Ascending aorta (tissue), 2 donors: ENCODE results near the gene GIT2. TPM values are rescaled to one million over a fixed set of nuclear protein-coding genes. Genes with fewer than 3 reads are reported as not detected.
A peak's percentile ranks its signal among the peaks of the same experiment; 100 is the strongest.

Experiments
- DNase-seq, 2 donors: peaks; one replicate each; pipeline ENCODE4 v3.0.0-alpha.2; 2019; ENCODE audit warnings: low spot score in 2 of 2
- H3K27ac ChIP-seq, 2 donors: fragments of 200-600 bp; sonication (generic); one replicate each; pipeline ENCODE4 v1.5.1; 2016 to 2017; ENCODE audit warnings: mild to moderate bottlenecking in 1 of 2
- H3K27me3 ChIP-seq: fragments of 200-600 bp; sonication (generic); one replicate; pipeline ENCODE4 v1.5.1; 2017
- H3K36me3 ChIP-seq, 2 donors: fragments of 200-600 bp; sonication (generic); one replicate each; pipeline ENCODE4 v1.5.1; 2016
- H3K4me1 ChIP-seq, 2 donors: fragments of 200-600 bp; sonication (generic); one replicate each; pipeline ENCODE4 v1.5.1; 2016 to 2017; ENCODE audit warnings: mild to moderate bottlenecking in 1 of 2
- H3K4me3 ChIP-seq, 2 donors: fragments of 200-600 bp; sonication (generic); one replicate each; pipeline ENCODE4 v1.5.1; 2016 to 2017; ENCODE audit warnings: mild to moderate bottlenecking in 1 of 2
- H3K9me3 ChIP-seq, 2 donors: fragments of 200-600 bp; sonication (generic); one replicate each; pipeline ENCODE4 v1.5.1; 2016
- CTCF ChIP-seq, 3 experiments: fragments of 200-600 bp in 2 of 3; fragments of 450-650 bp in 1 of 3; sonication (generic) in 2 of 3; IDR thresholded peaks; one replicate each; pipeline ENCODE4 v1.5.1; 2016 to 2019; ENCODE audit warnings: antibody characterized with exemption in 3 of 3, mild to moderate bottlenecking in 1 of 3, moderate library complexity in 1 of 3
- intact Hi-C: fragments of 100-400 bp; cut with DNase I; formaldehyde crosslinking; loops from one replicate; pipeline ENCODE4 v1.15.1; 2023
- total RNA-seq: library from RNA; depleted of rRNA; stranded (reverse); fragments of >200 nt; gene quantifications from one replicate; pipeline ENCODE4 v1.1.0, GENCODE V29; 2016

Gene GIT2
- total RNA-seq, 1 donor from 2014 or later = 44.9 TPM

GRCh38 chr12:109963743-109964429 lies 32.3 kb downstream of the GIT2 start:
- intact Hi-C loops = no loop called here
- Histone ChIP-seq H3K4me1 (peaks cover 0 to 2% of the 10 kb centered on the region in 2 donors), H3K27ac (peak overlapping the region in 1 of 2 donors; percentile 13), H3K4me3 (no peak overlapping the region), H3K36me3 (peaks cover 45 to 76% of the 10 kb centered on the region in 2 donors), H3K9me3 (no peaks in the 10 kb centered on the region), H3K27me3 (no peaks in the 10 kb centered on the region)
- no peak for TF ChIP-seq CTCF (IDR thresholded peaks at IDR 0.05)
- DNase-seq = no peak

GRCh38 chr12:109963330-109963729 lies 32.8 kb downstream of the GIT2 start:
- no peak overlapping the region for H3K4me3 ChIP-seq
- H3K27ac ChIP-seq = peak overlapping the region in 1 of 2 donors; percentile 23
- intact Hi-C loops = no loop called here
- H3K27me3 ChIP-seq = no peaks in the 10 kb centered on the region
- H3K4me1 ChIP-seq = peaks cover 0 to 2% of the 10 kb centered on the region in 2 donors
- H3K9me3 ChIP-seq = no peaks in the 10 kb centered on the region
- TF ChIP-seq CTCF (IDR thresholded peaks at IDR 0.05) = no peak
- no peak for DNase-seq
- H3K36me3 ChIP-seq = peaks cover 50 to 77% of the 10 kb centered on the region in 2 donors

GRCh38 chr12:109962398-109962797 lies 33.8 kb downstream of the GIT2 start:
- Histone ChIP-seq H3K27me3 (no peaks in the 10 kb centered on the region), H3K27ac (peak overlapping the region in 1 of 2 donors; percentile 1), H3K9me3 (no peaks in the 10 kb centered on the region), H3K4me3 (no peak overlapping the region), H3K4me1 (peaks cover 0 to 2% of the 10 kb centered on the region in 2 donors), H3K36me3 (peaks cover 53 to 81% of the 10 kb centered on the region in 2 donors)
- no peak for DNase-seq
- intact Hi-C loops = no loop called here
- no peak for TF ChIP-seq CTCF (IDR thresholded peaks at IDR 0.05)

GRCh38 chr12:109961612-109962011 lies 34.6 kb downstream of the GIT2 start:
- Histone ChIP-seq H3K4me3 (no peak overlapping the region), H3K9me3 (no peaks in the 10 kb centered on the region), H3K36me3 (peaks cover 48 to 79% of the 10 kb centered on the region in 2 donors), H3K27ac (peak overlapping the region; percentile 15 to 41), H3K27me3 (no peaks in the 10 kb centered on the region), H3K4me1 (peaks cover 0 to 2% of the 10 kb centered on the region in 2 donors)
- no peak for DNase-seq
- intact Hi-C loops = no loop called here
- no peak for TF ChIP-seq CTCF (IDR thresholded peaks at IDR 0.05)

GRCh38 chr12:109961201-109961600 lies 35.0 kb downstream of the GIT2 start:
- Histone ChIP-seq H3K4me3 (no peak overlapping the region), H3K36me3 (peaks cover 46 to 81% of the 10 kb centered on the region in 2 donors), H3K27me3 (no peaks in the 10 kb centered on the region), H3K27ac (peak overlapping the region; percentile 15 to 41), H3K4me1 (peaks cover 0 to 2% of the 10 kb centered on the region in 2 donors), H3K9me3 (no peaks in the 10 kb centered on the region)
- intact Hi-C loops = no loop called here
- DNase-seq = no peak
- no peak for TF ChIP-seq CTCF (IDR thresholded peaks at IDR 0.05)
